HEK293 (cell line): ENCODE results near the gene EPHA6.

Experiments used
- CTCF ChIA-PET: fragments of 350-600 bp; formaldehyde crosslinking; extraction: SDS; loops from one replicate; lab custom pipeline; 2021; ENCODE audit warnings: antibody characterized with exemption; lab: Yijun Ruan, JAX
- POLR2A ChIA-PET: fragments of 300-600 bp; formaldehyde crosslinking; extraction: SDS; loops from one replicate; lab custom pipeline; 2020; ENCODE audit warnings: antibody characterized with exemption, inconsistent platforms; lab: Yijun Ruan, JAX
- H3K27ac ChIP-seq: fragments of 200-500 bp; sonication (Bioruptor generic); 2 replicates; pipeline ENCODE4 v1.5.1; 2014; ENCODE audit warnings: low read depth, low read length, control low read depth, inconsistent platforms; ENCODE audit errors: extremely low read depth
- H3K36me3 ChIP-seq, 2 experiments: fragments of 200-500 bp in 1 of 2; sonication (Bioruptor generic) in 1 of 2; 1 replicate in 1 of 2; 2 replicates in 1 of 2; pipeline ENCODE4 v1.5.1; 2014 to 2017; ENCODE audit warnings: inconsistent platforms in 2 of 2, low read length in 2 of 2; ENCODE audit not compliant: control insufficient read depth in 2 of 2, insufficient read depth in 1 of 2
- H3K4me1 ChIP-seq: fragments of 200-500 bp; sonication (Bioruptor generic); 2 replicates; pipeline ENCODE4 v1.5.1; 2014; ENCODE audit warnings: mild to moderate bottlenecking, low read length, inconsistent platforms; ENCODE audit not compliant: control insufficient read depth, insufficient read depth
- H3K4me3 ChIP-seq: 2 replicates; pipeline ENCODE4 v1.5.1; 2011; ENCODE audit warnings: low read depth, mild to moderate bottlenecking, control low read depth, low read length, moderate library complexity
- H3K9me3 ChIP-seq: fragments of 200-500 bp; sonication (Bioruptor generic); 2 replicates; pipeline ENCODE4 v1.5.1; 2014; ENCODE audit warnings: low read depth, low read length, inconsistent platforms; ENCODE audit not compliant: control insufficient read depth, insufficient read depth
- GLIS2 ChIP-seq: fragments of 450-650 bp; formaldehyde crosslinking; IDR thresholded peaks from 2 replicates; pipeline ENCODE4 v1.5.1; 2016; ENCODE audit warnings: missing biosample characterization, missing genetic modification characterization
- MYNN ChIP-seq: fragments of 450-650 bp; formaldehyde crosslinking; IDR thresholded peaks from 2 replicates; pipeline ENCODE4 v1.5.1; 2016; ENCODE audit warnings: missing biosample characterization, missing genetic modification characterization, borderline replicate concordance
- OVOL3 ChIP-seq: fragments of 450-650 bp; formaldehyde crosslinking; IDR thresholded peaks from 2 replicates; pipeline ENCODE4 v1.5.1; 2016; ENCODE audit warnings: missing biosample characterization, missing genetic modification characterization
- PRDM10 ChIP-seq: fragments of 450-650 bp; formaldehyde crosslinking; IDR thresholded peaks from 2 replicates; pipeline ENCODE4 v1.5.1; 2016; ENCODE audit warnings: missing biosample characterization, missing genetic modification characterization
- YY2 ChIP-seq: fragments of 450-650 bp; formaldehyde crosslinking; IDR thresholded peaks from 2 replicates; pipeline ENCODE4 v1.5.1; 2016; ENCODE audit warnings: missing biosample characterization, missing genetic modification characterization
- ZNF18 ChIP-seq: fragments of 450-650 bp; formaldehyde crosslinking; IDR thresholded peaks from 2 replicates; pipeline ENCODE4 v1.5.1; 2016; ENCODE audit warnings: missing biosample characterization, missing genetic modification characterization
- ZNF24 ChIP-seq: fragments of 450-650 bp; formaldehyde crosslinking; IDR thresholded peaks from 2 replicates; pipeline ENCODE4 v1.5.1; 2016; ENCODE audit warnings: missing biosample characterization, missing genetic modification characterization
- ZNF274 ChIP-seq, 2 experiments: fragments of 200-500 bp in 1 of 2; fragments of 450-650 bp in 1 of 2; sonication (Bioruptor generic) in 1 of 2; formaldehyde crosslinking in 1 of 2; IDR thresholded peaks; 2 replicates each; pipeline versions ENCODE4 v1.5.1 to v1.6.1; 2014 to 2016; ENCODE audit warnings: borderline replicate concordance in 1 of 2, inconsistent platforms in 1 of 2, low read length in 1 of 2, missing biosample characterization in 1 of 2, missing genetic modification characterization in 1 of 2
- ZNF518A ChIP-seq: fragments of 450-650 bp; formaldehyde crosslinking; conservative IDR thresholded peaks from 2 replicates; pipeline ENCODE4 v1.5.1; 2016; ENCODE audit warnings: low read depth, missing biosample characterization, missing genetic modification characterization
- ZNF530 ChIP-seq: fragments of 450-650 bp; formaldehyde crosslinking; IDR thresholded peaks from 2 replicates; pipeline ENCODE4 v1.5.1; 2016; ENCODE audit warnings: low read depth, missing biosample characterization, missing genetic modification characterization
- ZNF544 ChIP-seq: fragments of 450-650 bp; formaldehyde crosslinking; IDR thresholded peaks from 2 replicates; pipeline ENCODE4 v1.5.0; 2017; ENCODE audit warnings: missing biosample characterization, missing genetic modification characterization
- ZNF555 ChIP-seq: fragments of 450-650 bp; formaldehyde crosslinking; conservative IDR thresholded peaks from 2 replicates; pipeline ENCODE4 v1.5.1; 2017; ENCODE audit warnings: missing biosample characterization, mild to moderate bottlenecking, missing genetic modification characterization, inconsistent platforms
- ZNF600 ChIP-seq: fragments of 450-650 bp; formaldehyde crosslinking; IDR thresholded peaks from 2 replicates; pipeline ENCODE4 v1.5.1; 2016; ENCODE audit warnings: missing biosample characterization, missing genetic modification characterization
- ZNF624 ChIP-seq: fragments of 450-650 bp; formaldehyde crosslinking; IDR thresholded peaks from 2 replicates; pipeline ENCODE4 v1.5.1; 2017; ENCODE audit warnings: missing biosample characterization, missing genetic modification characterization
- ZNF626 ChIP-seq: fragments of 450-650 bp; sonication (Bioruptor Pico); formaldehyde crosslinking; IDR thresholded peaks from 2 replicates; pipeline ENCODE4 v1.5.1; 2018; ENCODE audit warnings: missing biosample characterization, missing genetic modification characterization, inconsistent platforms
- ZNF629 ChIP-seq: fragments of 450-650 bp; formaldehyde crosslinking; IDR thresholded peaks from 2 replicates; pipeline ENCODE4 v1.5.1; 2017; ENCODE audit warnings: missing biosample characterization, missing genetic modification characterization
- ZNF76 ChIP-seq: fragments of 450-650 bp; formaldehyde crosslinking; IDR thresholded peaks from 2 replicates; pipeline ENCODE4; 2016; ENCODE audit warnings: low read depth, missing biosample characterization, missing genetic modification characterization, borderline replicate concordance
- TF ChIP-seq, protein P1 (sequence below): fragments of 450-650 bp; formaldehyde crosslinking; IDR thresholded peaks from 2 replicates; pipeline ENCODE4 v1.5.1; 2016; ENCODE audit warnings: missing biosample characterization, missing genetic modification characterization

EPHA6 gene

DNA sequence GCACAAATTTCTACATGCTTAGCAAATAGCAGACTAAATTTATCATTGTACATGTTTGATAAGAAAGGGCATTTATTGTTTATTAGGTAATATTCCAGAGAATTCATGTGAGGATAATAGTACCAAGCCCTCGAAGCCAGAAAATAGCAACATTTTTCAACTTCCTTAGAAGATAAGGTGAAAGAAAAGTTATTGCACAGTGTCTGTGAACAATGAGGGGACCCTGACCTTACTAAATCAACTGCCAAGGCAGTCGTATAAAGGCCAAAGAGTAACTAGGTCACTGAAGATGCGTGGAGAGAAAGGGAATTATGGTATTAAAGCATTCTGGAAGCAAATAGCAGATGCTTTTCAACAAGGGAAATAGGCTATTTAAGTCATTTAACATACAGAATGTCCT lies 929.9 kb downstream of the EPHA6 start:
- TF ChIP-seq OVOL3: no peak
- POLR2A ChIA-PET: no interaction called here
- H3K27ac ChIP-seq: no peak overlapping the region

GRCh38 chr3:97763586-97764406 lies 949.4 kb downstream of the EPHA6 start:
- POLR2A ChIA-PET: interaction anchor here (0.8 to 1.4 kb wide), 3 partner anchors 7 to 368 kb away, joined by 3 to 4 read pairs (median 3); partner anchors contain the start of gene CRYBG3
- H3K36me3 ChIP-seq: no peaks in the 10 kb centered on the region
- H3K4me1 ChIP-seq: peaks cover 7% of the 10 kb centered on the region
- CTCF ChIA-PET: interaction anchor here (0.9 kb wide), 1 partner anchor 36 kb away, joined by 3 read pairs; no protein-coding TSS in a partner anchor
- H3K9me3 ChIP-seq: no peaks in the 10 kb centered on the region
- H3K27ac ChIP-seq: peak overlapping the region; percentile 70
- H3K4me3 ChIP-seq: peak overlapping the region; percentile 82
- TF ChIP-seq MYNN (no peak), ZNF629 (tag by site-specific recombination) (no peak), YY2 (no peak), PRDM10 (peak; percentile 69), ZNF518A (tag by site-specific recombination) (no peak), ZNF544 (tag by site-specific recombination) (no peak), ZNF530 (tag by site-specific recombination) (no peak), ZNF600 (0 out of 2 replicates have a peak, but pooled peaks have one; percentile 54), ZNF626 (tag by site-specific recombination) (no peak), ZNF624 (tag by site-specific recombination) (no peak), ZNF555 (tag by site-specific recombination) (no peak), ZNF274 (IDR thresholded peaks at IDR 0.05; ENCODE audit: low read length) (no peak), ZNF274 (tag by site-specific recombination; IDR thresholded peaks at IDR 0.05; ENCODE audit: borderline replicate concordance) (no peak), GLIS2 (tag by site-specific recombination) (peak; percentile 57; the same call in 1 of the 2 replicates), ZNF76 (tag by site-specific recombination) (no peak), ZNF24 (tag by site-specific recombination) (no peak), ZNF18 (tag by site-specific recombination) (no peak)
- TF ChIP-seq, protein P1, sequence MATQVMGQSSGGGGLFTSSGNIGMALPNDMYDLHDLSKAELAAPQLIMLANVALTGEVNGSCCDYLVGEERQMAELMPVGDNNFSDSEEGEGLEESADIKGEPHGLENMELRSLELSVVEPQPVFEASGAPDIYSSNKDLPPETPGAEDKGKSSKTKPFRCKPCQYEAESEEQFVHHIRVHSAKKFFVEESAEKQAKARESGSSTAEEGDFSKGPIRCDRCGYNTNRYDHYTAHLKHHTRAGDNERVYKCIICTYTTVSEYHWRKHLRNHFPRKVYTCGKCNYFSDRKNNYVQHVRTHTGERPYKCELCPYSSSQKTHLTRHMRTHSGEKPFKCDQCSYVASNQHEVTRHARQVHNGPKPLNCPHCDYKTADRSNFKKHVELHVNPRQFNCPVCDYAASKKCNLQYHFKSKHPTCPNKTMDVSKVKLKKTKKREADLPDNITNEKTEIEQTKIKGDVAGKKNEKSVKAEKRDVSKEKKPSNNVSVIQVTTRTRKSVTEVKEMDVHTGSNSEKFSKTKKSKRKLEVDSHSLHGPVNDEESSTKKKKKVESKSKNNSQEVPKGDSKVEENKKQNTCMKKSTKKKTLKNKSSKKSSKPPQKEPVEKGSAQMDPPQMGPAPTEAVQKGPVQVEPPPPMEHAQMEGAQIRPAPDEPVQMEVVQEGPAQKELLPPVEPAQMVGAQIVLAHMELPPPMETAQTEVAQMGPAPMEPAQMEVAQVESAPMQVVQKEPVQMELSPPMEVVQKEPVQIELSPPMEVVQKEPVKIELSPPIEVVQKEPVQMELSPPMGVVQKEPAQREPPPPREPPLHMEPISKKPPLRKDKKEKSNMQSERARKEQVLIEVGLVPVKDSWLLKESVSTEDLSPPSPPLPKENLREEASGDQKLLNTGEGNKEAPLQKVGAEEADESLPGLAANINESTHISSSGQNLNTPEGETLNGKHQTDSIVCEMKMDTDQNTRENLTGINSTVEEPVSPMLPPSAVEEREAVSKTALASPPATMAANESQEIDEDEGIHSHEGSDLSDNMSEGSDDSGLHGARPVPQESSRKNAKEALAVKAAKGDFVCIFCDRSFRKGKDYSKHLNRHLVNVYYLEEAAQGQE (tag by site-specific recombination): no peak

More for the DNA sequence above, 929.9 kb downstream of the EPHA6 start:
- Histone ChIP-seq H3K9me3 (no peaks in the 10 kb centered on the region), H3K4me1 (no peaks in the 10 kb centered on the region), H3K36me3 (no peaks in the 10 kb centered on the region), H3K4me3 (no peak overlapping the region)
- CTCF ChIA-PET: interaction anchor here (0.6 kb wide), 1 partner anchor 828 kb away, joined by 3 read pairs; no protein-coding TSS in a partner anchor
